SKM-1 (cell line): ENCODE data around the gene TFPT.

Source experiments
- DNase-seq: peaks from one replicate; lab custom pipeline; 2025; ENCODE audit not compliant: unreplicated experiment; lab: John Stamatoyannopoulos, UW

TFPT gene

GRCh38 chr19:54081032-54081431 lies 34.4 kb downstream of the TFPT start, which contains the start of gene TARM1:
TARM1 (minus strand) TSS chr19:54081365; CDS start chr19:54081340, 25 bp downstream.
- no peak for DNase-seq

GRCh38 chr19:54077334-54077733 lies 38.1 kb downstream of the TFPT start:
- peak; percentile 47 for DNase-seq

GRCh38 chr19:54074851-54075250 lies 40.6 kb downstream of the TFPT start:
- no peak for DNase-seq

- no peak for DNase-seq
Measured at GRCh38 chr19:54073829-54074228, 41.6 kb downstream of the TFPT start.

GRCh38 chr19:54069470-54069869 lies 46.0 kb downstream of the TFPT start:
- no peak for DNase-seq

GRCh38 chr19:54063350-54064116 lies 51.9 kb downstream of the TFPT start, which contains the start of gene VSTM1:
VSTM1 (minus strand) TSS chr19:54063897; CDS start chr19:54063777, 120 bp downstream.
- no peak for DNase-seq

GRCh38 chr19:54062643-54063042 lies 52.8 kb downstream of the TFPT start:
- peak; percentile 54 for DNase-seq
